T-cell (primary cell): ENCODE measurements around the gene LAMC3. TPM values are rescaled to one million over a fixed set of nuclear protein-coding genes. Genes with fewer than 3 reads are reported as not detected.

Source experiments
- ATAC-seq, 4 experiments: fragments of 200-7000 bp in 3 of 4; fragments of 150-1000 bp in 1 of 4; cut with Tn5 transposase; replicated peaks in 1 of 4; 1 replicate in 3 of 4; 2 replicates in 1 of 4; pipeline ENCODE4 v1.10.0; 2021; ENCODE audit warnings: moderate library complexity in 3 of 4, mild to moderate bottlenecking in 2 of 4, moderate number of reproducible peaks in 1 of 4
- CTCF ChIA-PET, 2 donors: fragments of 300-600 bp; sonication (Branson Sonifier 250); formaldehyde crosslinking; loops; one replicate each; lab custom pipeline; 2022; ENCODE audit warnings: antibody characterized with exemption in 2 of 2; lab: Charles Lee
- POLR2A ChIA-PET, 2 donors: fragments of 300-600 bp; sonication (Branson Sonifier 250); formaldehyde crosslinking; loops; one replicate each; lab custom pipeline; 2022; ENCODE audit warnings: antibody characterized with exemption in 2 of 2; lab: Charles Lee
- DNase-seq, 35 experiments: peaks; one replicate each; pipeline versions ENCODE4 v3.0.0 to v3.0.0-alpha.2; 2013 to 2023
- H3K27ac ChIP-seq: one replicate; pipeline ENCODE4 v1.5.1; 2013; ENCODE audit warnings: low read length
- H3K27me3 ChIP-seq, 2 experiments: replicated peaks in 1 of 2; 1 replicate in 1 of 2; 2 replicates in 1 of 2; pipeline versions ENCODE4 v1.6.1 to v1.7.0; 2013; ENCODE audit warnings: low read length in 1 of 2, mixed read lengths in 1 of 2; ENCODE audit not compliant: control insufficient read depth in 2 of 2, insufficient read depth in 2 of 2; ENCODE audit errors: extremely low read depth in 1 of 2
- H3K36me3 ChIP-seq, 2 donors: 1 replicate in 1 of 2; 2 replicates in 1 of 2; pipeline versions ENCODE4 v1.6.1 to v1.7.0; 2013; ENCODE audit warnings: low read length in 1 of 2; ENCODE audit not compliant: control insufficient read depth in 2 of 2, insufficient read depth in 1 of 2; ENCODE audit errors: extremely low read depth in 1 of 2
- H3K4me1 ChIP-seq, 2 experiments: 1 replicate in 1 of 2; 2 replicates in 1 of 2; pipeline versions ENCODE4 v1.6.1 to v1.7.0; 2013; ENCODE audit warnings: low read length in 2 of 2, mixed read lengths in 1 of 2; ENCODE audit not compliant: insufficient read depth in 2 of 2, control insufficient read depth in 1 of 2; ENCODE audit errors: extremely low read depth in 1 of 2
- H3K4me3 ChIP-seq, 2 donors: 1 replicate in 1 of 2; 2 replicates in 1 of 2; pipeline versions ENCODE4 v1.5.1 to v1.7.0; 2013; ENCODE audit warnings: mild to moderate bottlenecking in 2 of 2, low read length in 1 of 2, moderate library complexity in 1 of 2; ENCODE audit not compliant: control insufficient read depth in 1 of 2; ENCODE audit errors: extremely low read depth in 1 of 2
- H3K9me3 ChIP-seq: 2 replicates; pipeline ENCODE4 v1.7.0; 2013
- H3K27ac Mint-ChIP-seq, 2 donors: one replicate each; pipeline ENCODE4 v1.8.0; 2020 to 2021; ENCODE audit warnings: mild to moderate bottlenecking in 2 of 2, mixed read lengths in 2 of 2
- H3K27me3 Mint-ChIP-seq, 2 donors: one replicate each; pipeline ENCODE4 v1.8.0; 2021 to 2022; ENCODE audit warnings: mixed read lengths in 2 of 2
- H3K36me3 Mint-ChIP-seq: one replicate; pipeline ENCODE4 v1.8.0; 2021; ENCODE audit warnings: mixed read lengths
- H3K4me1 Mint-ChIP-seq, 3 donors: one replicate each; pipeline ENCODE4 v1.8.0; 2020 to 2022; ENCODE audit warnings: mixed read lengths in 3 of 3, mild to moderate bottlenecking in 1 of 3
- H3K4me3 Mint-ChIP-seq, 3 donors: one replicate each; pipeline ENCODE4 v1.8.0; 2020 to 2022; ENCODE audit warnings: mild to moderate bottlenecking in 3 of 3, mixed read lengths in 3 of 3, moderate library complexity in 3 of 3
- H3K9me3 Mint-ChIP-seq, 3 donors: one replicate each; pipeline ENCODE4 v1.8.0; 2020 to 2022; ENCODE audit warnings: mixed read lengths in 3 of 3
- WGBS: methylation state at CpG from one replicate; pipeline ENCODE4 v1.1.5; 2013; ENCODE audit warnings: missing lambda C conversion rate; ENCODE audit not compliant: insufficient coverage; 5-methylcytosine and 5-hydroxymethylcytosine counted together
- total RNA-seq, 35 experiments: library from RNA in 6 of 35; stranded (reverse) in 6 of 35; fragments of 120-200 nt in 1 of 35; gene quantifications; one replicate each; pipeline versions ENCODE4 v1.2.1 to v1.2.4 and lab custom pipeline; 2013 to 2026

Gene LAMC3
- total RNA-seq, 5 donors from 2014 or later (not counting 1 experiment from before 2014, with no cell fraction given), result 0.35 to 3.7 (median 1.8) TPM

DNA sequence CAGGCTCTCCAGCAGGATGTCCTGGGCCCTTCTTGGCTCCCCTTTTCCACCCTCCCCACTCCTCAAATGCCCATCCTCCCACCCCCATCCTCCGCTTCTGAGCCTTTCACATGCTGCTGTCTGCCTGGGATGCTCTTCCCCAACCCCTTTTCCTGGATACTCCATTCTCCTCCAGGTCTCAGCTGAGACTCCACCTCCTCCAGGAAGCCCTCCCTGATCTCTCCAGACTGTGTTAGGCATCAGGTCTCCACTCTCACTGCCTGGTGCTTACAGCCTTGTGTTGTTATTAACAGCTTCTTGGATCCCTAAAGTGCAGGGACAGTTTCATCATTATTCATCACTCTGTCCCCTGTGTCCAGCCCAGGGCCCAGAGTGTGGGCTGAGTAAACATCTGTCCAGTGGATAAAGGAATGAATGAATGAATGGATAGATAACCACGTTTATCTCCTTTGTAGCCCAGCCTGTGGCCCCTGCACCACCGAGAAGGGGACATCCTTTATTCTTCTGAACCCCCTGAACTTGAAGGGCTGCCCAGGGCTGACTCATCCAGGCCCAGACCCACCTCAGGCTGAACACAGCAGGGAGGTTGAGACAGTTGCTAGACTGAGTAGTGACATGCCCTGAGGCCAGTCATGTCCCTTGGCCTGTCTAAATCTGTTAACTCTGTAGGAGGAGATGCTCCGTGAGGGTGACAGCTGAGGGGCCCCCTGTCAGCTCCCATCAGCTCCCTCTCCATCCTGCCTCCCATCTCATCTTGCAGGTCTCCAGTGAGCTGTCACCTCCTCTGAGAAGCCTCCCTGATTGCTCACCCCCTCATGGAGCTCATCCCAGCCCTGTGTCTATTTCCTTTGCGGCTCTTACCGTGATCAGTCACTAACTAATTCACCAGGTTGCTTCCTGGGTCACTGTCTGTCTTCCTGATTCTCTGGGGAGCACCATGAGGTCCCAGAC lies 14.6 kb upstream of the LAMC3 start:
- Histone ChIP-seq H3K27ac (no peak overlapping the region), H3K4me3 (no peak overlapping the region), H3K4me1 (peaks cover 0 to 4% of the 10 kb centered on the region in 2 experiments), H3K36me3 (no peaks in the 10 kb centered on the region), H3K9me3 (no peaks in the 10 kb centered on the region), H3K27me3 (peaks cover 0 to 29% of the 10 kb centered on the region in 2 experiments)
- no peaks in the 10 kb centered on the region for H3K36me3 Mint-ChIP-seq
- POLR2A ChIA-PET, result no interaction called here
- ATAC-seq (no peak), DNase-seq (no peak)
- no peak overlapping the region for H3K4me3 Mint-ChIP-seq
- H3K27ac Mint-ChIP-seq, result no peak overlapping the region
- WGBS, result 92% methylated on average over 3 of the region's 6 CpGs
- no peaks in the 10 kb centered on the region for H3K9me3 Mint-ChIP-seq
- peaks cover 0 to 8% (median 6%) of the 10 kb centered on the region in 3 donors for H3K4me1 Mint-ChIP-seq
- H3K27me3 Mint-ChIP-seq, result peaks cover 7 to 19% of the 10 kb centered on the region in 2 donors
- CTCF ChIA-PET, result no interaction called here

DNA sequence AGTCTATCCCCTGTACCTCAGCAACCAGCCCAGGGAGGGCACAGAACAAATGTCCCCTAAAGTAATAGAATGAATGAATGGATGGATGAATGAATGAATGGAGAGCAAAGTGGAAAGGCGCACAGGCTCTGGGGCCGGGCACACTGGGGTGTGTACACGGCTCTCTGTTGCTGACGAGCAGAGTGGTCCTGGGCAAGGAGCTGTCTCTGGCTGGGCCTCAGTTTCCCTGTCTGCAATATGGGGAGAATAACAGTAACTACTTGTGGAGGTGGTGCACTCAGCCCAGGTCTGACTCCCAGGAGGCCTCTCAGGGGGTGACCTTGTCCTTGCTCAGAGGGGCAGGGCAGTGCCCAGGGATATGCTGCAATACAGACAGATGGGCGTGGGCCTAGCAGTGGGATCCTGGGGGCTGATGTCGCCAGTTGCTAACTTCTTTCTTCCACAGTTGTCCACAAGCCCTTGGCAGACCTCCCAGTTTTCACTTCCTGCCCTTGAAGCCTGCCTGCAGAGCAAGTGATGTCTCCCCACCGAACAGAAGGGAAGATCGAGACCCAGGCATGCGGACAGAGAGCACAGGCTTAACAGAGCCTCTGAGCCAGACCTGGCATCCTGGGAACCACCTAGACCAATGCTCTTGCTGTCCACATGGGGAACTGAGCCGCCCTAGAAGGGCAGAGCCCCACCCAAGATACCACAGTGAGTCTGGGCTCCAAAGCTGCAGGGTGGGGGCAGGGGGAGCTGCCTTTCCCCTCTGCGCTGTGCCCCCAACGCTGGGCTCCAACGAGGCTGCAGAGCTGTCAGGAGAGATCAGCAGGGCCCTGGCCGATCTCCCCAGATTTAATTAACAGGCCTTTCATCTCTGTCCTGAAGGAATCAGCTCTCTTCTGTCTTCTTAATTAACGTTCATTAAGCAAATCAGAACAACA lies 13.6 kb upstream of the LAMC3 start:
- ATAC-seq, result no peak
- H3K36me3 ChIP-seq, result no peaks in the 10 kb centered on the region
- WGBS, result 47% methylated on average over 14 of the region's 15 CpGs

DNA sequence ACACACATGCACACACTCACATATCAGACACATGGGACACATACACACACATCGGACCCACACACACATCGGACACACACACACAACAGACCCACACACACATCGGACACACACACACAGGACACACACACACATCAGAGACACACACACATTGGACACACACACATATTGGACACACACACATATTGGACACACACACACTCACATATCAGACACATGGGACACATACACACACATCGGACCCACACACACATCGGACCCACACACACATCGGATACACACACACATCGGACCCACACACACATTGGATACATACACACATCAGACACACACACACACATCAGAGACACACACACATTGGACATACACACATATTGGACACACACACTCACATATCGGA lies 12.8 kb upstream of the LAMC3 start:
- CTCF ChIA-PET, result interaction anchor here in 1 of 2 donors (0.6 kb wide), 1 partner anchor 50 kb away, joined by 3 read pairs; no protein-coding TSS in a partner anchor
- no peak overlapping the region for H3K4me3 ChIP-seq
- H3K9me3 ChIP-seq, result no peaks in the 10 kb centered on the region
- no peak for ATAC-seq
- no peak overlapping the region for H3K27ac ChIP-seq
- Mint-ChIP-seq H3K27me3 (peaks cover 13 to 34% of the 10 kb centered on the region in 2 donors), H3K9me3 (no peaks in the 10 kb centered on the region), H3K4me3 (no peak overlapping the region), H3K36me3 (no peaks in the 10 kb centered on the region), H3K27ac (no peak overlapping the region), H3K4me1 (peaks cover 0 to 8% (median 6%) of the 10 kb centered on the region in 3 donors)
- POLR2A ChIA-PET, result no interaction called here
- WGBS, result 87% methylated on average over 8 of the region's 8 CpGs
- no peaks in the 10 kb centered on the region for H3K36me3 ChIP-seq
- H3K27me3 ChIP-seq, result peaks cover 2 to 43% of the 10 kb centered on the region in 2 experiments
- H3K4me1 ChIP-seq, result peaks cover 0 to 4% of the 10 kb centered on the region in 2 experiments
- DNase-seq, result no peak

More for the DNA sequence above, 13.6 kb upstream of the LAMC3 start:
- H3K4me3 Mint-ChIP-seq, result no peak overlapping the region
- peaks cover 0 to 8% (median 6%) of the 10 kb centered on the region in 3 donors for H3K4me1 Mint-ChIP-seq
- POLR2A ChIA-PET, result no interaction called here
- Histone ChIP-seq H3K4me1 (peaks cover 0 to 4% of the 10 kb centered on the region in 2 experiments), H3K27me3 (peaks cover 0 to 34% of the 10 kb centered on the region in 2 experiments), H3K27ac (no peak overlapping the region), H3K4me3 (no peak overlapping the region), H3K9me3 (no peaks in the 10 kb centered on the region)
- DNase-seq, result peak in 2 of 35 experiments; percentile 4 to 19
- CTCF ChIA-PET, result no interaction called here
- H3K27ac Mint-ChIP-seq, result no peak overlapping the region
- H3K9me3 Mint-ChIP-seq, result no peaks in the 10 kb centered on the region
- peaks cover 13 to 27% of the 10 kb centered on the region in 2 donors for H3K27me3 Mint-ChIP-seq
- H3K36me3 Mint-ChIP-seq, result no peaks in the 10 kb centered on the region

DNA sequence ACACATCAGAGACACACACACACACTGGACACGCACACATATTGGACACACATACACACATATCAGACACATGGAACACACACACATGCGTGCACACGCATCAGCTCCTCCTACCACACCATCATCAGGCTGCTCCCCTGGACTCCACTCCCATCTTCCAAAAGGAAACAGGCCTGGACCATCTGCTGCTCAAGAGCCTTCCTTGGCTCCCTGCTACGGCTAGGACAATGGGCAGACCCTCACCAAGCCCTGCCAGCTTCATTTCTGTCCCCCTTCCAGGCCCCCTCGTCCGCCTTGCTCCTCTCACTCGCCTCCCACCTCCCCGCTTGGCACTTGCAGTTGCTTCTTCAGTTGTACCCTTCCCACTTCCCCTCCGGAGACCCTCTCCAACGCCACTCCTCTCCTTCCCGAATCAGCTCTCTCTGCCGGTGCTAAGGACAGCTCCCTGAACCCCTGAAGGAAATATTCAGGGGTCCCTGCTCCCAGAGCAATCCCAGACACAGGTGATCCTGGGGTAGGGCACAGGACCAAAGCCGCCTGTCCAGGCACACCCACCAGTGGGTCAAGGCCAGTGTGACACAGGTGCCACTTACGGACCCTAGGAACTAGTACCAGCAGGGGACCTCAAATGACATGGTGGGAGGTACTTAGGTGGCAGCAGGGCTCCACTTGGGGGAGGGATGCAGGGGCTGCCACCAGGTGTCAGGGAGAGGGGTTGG lies 12.1 kb upstream of the LAMC3 start:
- peaks cover 0 to 4% of the 10 kb centered on the region in 2 experiments for H3K4me1 ChIP-seq
- H3K4me3 ChIP-seq, result no peak overlapping the region
- Mint-ChIP-seq H3K27me3 (peaks cover 13 to 40% of the 10 kb centered on the region in 2 donors), H3K9me3 (no peaks in the 10 kb centered on the region), H3K27ac (no peak overlapping the region), H3K4me3 (no peak overlapping the region), H3K36me3 (no peaks in the 10 kb centered on the region), H3K4me1 (peaks cover 0 to 8% (median 6%) of the 10 kb centered on the region in 3 donors)
- no peaks in the 10 kb centered on the region for H3K9me3 ChIP-seq
- H3K36me3 ChIP-seq, result no peaks in the 10 kb centered on the region
- H3K27me3 ChIP-seq, result peaks cover 3 to 49% of the 10 kb centered on the region in 2 experiments
- ChIA-PET CTCF (interaction anchor here in 1 of 2 donors (0.6 kb wide), 1 partner anchor 49 kb away, joined by 3 read pairs; no protein-coding TSS in a partner anchor), POLR2A (no interaction called here)
- no peak overlapping the region for H3K27ac ChIP-seq
- ATAC-seq, result no peak
- no peak for DNase-seq
- 77% methylated on average over 13 of the region's 14 CpGs for WGBS

DNA sequence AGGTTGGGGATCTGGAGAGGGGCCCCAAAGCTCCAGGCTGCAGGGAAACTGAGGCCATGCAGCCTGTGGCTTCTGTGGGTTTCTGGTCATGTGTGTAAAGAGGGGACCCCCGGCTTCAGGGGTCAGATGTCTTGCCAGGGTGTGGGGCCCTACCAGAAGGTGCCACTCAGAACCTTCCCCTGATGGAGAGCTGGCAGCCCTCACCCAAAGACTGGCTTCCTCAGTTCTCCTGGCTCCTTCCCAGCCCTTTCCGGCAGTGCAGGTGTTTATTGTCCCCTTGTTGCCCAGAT lies 11.6 kb upstream of the LAMC3 start:
- Histone ChIP-seq H3K27me3 (peaks cover 3 to 50% of the 10 kb centered on the region in 2 experiments), H3K4me3 (no peak overlapping the region), H3K36me3 (no peaks in the 10 kb centered on the region), H3K4me1 (peaks cover 0 to 4% of the 10 kb centered on the region in 2 experiments), H3K9me3 (no peaks in the 10 kb centered on the region), H3K27ac (no peak overlapping the region)
- H3K9me3 Mint-ChIP-seq, result no peaks in the 10 kb centered on the region
- no peaks in the 10 kb centered on the region for H3K36me3 Mint-ChIP-seq
- ATAC-seq (no peak), DNase-seq (no peak)
- ChIA-PET POLR2A (no interaction called here), CTCF (no interaction called here)
- no peak overlapping the region for H3K27ac Mint-ChIP-seq
- H3K27me3 Mint-ChIP-seq, result peaks cover 13 to 41% of the 10 kb centered on the region in 2 donors
- peaks cover 0 to 8% (median 6%) of the 10 kb centered on the region in 3 donors for H3K4me1 Mint-ChIP-seq
- no peak overlapping the region for H3K4me3 Mint-ChIP-seq
- 14% methylated on average over 1 of the region's 2 CpGs for WGBS
